Measurements from ENCODE around the gene SC5D. TPM values are rescaled to one million over a fixed set of nuclear protein-coding genes. Genes with fewer than 3 reads are reported as not detected.

Gene SC5D
- total RNA-seq, 1 donor from 2014 or later = 68.2 TPM

GRCh38 chr11:121328967-121329679 lies 36.6 kb downstream of the SC5D start:
- no peak for DNase-seq (ENCODE audit: low spot score)

GRCh38 chr11:121329781-121330395 lies 37.3 kb downstream of the SC5D start:
- DNase-seq (ENCODE audit: low spot score) = no peak

- no peak for DNase-seq (ENCODE audit: low spot score)
Observed at GRCh38 chr11:121330614-121331435, 38.3 kb downstream of the SC5D start.

- no peak for DNase-seq (ENCODE audit: low spot score)
Observed at GRCh38 chr11:121334973-121335710, 42.6 kb downstream of the SC5D start.

GRCh38 chr11:121336279-121336937 lies 43.8 kb downstream of the SC5D start:
- no peak for DNase-seq (ENCODE audit: low spot score)

GRCh38 chr11:121337078-121337477 lies 44.5 kb downstream of the SC5D start:
- no peak for DNase-seq (ENCODE audit: low spot score)

- DNase-seq (ENCODE audit: low spot score) = no peak
Observed at GRCh38 chr11:121337740-121338272, 45.2 kb downstream of the SC5D start.

- DNase-seq (ENCODE audit: low spot score) = no peak
Observed at GRCh38 chr11:121338536-121338935, 46.0 kb downstream of the SC5D start.

GRCh38 chr11:121340032-121340580 lies 47.5 kb downstream of the SC5D start:
- no peak for DNase-seq (ENCODE audit: low spot score)

- no peak for DNase-seq (ENCODE audit: low spot score)
Observed at GRCh38 chr11:121341609-121342008, 49.0 kb downstream of the SC5D start.

- no peak for DNase-seq (ENCODE audit: low spot score)
Observed at GRCh38 chr11:121344824-121345223, 52.3 kb downstream of the SC5D start.

GRCh38 chr11:121347094-121347493 lies 54.5 kb downstream of the SC5D start:
- no peak for DNase-seq (ENCODE audit: low spot score)

- DNase-seq (ENCODE audit: low spot score) = no peak
Observed at GRCh38 chr11:121347813-121348212, 55.2 kb downstream of the SC5D start.

- no peak for DNase-seq (ENCODE audit: low spot score)
Observed at GRCh38 chr11:121348220-121348875, 55.8 kb downstream of the SC5D start.

GRCh38 chr11:121349790-121350189 lies 57.2 kb downstream of the SC5D start:
- no peak for DNase-seq (ENCODE audit: low spot score)

GRCh38 chr11:121350314-121351082 lies 57.9 kb downstream of the SC5D start:
- DNase-seq (ENCODE audit: low spot score) = no peak

- no peak for DNase-seq (ENCODE audit: low spot score)
Observed at GRCh38 chr11:121351083-121351630, 58.6 kb downstream of the SC5D start.

- peak; percentile 48 for DNase-seq (ENCODE audit: low spot score)
Observed at GRCh38 chr11:121352251-121352891, 59.8 kb downstream of the SC5D start.

- DNase-seq (ENCODE audit: low spot score) = no peak
Observed at GRCh38 chr11:121354192-121354591, 61.6 kb downstream of the SC5D start.

Measured in ureter (tissue), 1 donor.